GM19467 (cell line): ENCODE results near the gene GRAP2.
"Not testable (repeated sequence)": the region's sequence is repeated elsewhere in the genome, so short reads cannot be mapped to it uniquely, and the experiment has no call there.

Source experiments
- ATAC-seq: cut with Tn5 transposase; IDR thresholded peaks from one replicate; pipeline ENCODE4 v1.9.1; 2021; ENCODE audit warnings: mild to moderate bottlenecking, moderate library complexity; ENCODE audit not compliant: unreplicated experiment

GRAP2 gene

GRCh38 chr22:39942439-39943230 is 41.8 kb downstream of the GRAP2 start:
- ATAC-seq = no peak

- ATAC-seq = no peak
Observed at GRCh38 chr22:39943337-39943736, 42.5 kb downstream of the GRAP2 start.

- no peak for ATAC-seq
Observed at GRCh38 chr22:39943953-39944872, 43.3 kb downstream of the GRAP2 start.

GRCh38 chr22:39946126-39946502 is 45.2 kb downstream of the GRAP2 start:
- ATAC-seq = no peak

GRCh38 chr22:39946503-39947219 is 45.8 kb downstream of the GRAP2 start:
- no peak for ATAC-seq

GRCh38 chr22:39947220-39948216 is 46.6 kb downstream of the GRAP2 start:
- no peak for ATAC-seq

GRCh38 chr22:39949964-39950737 is 49.3 kb downstream of the GRAP2 start:
- ATAC-seq = no peak

GRCh38 chr22:39951603-39952293 is 50.9 kb downstream of the GRAP2 start:
- ATAC-seq = not testable (repeated sequence)

GRCh38 chr22:39952347-39952746 is 51.5 kb downstream of the GRAP2 start:
- ATAC-seq = no peak

- ATAC-seq = no peak
Observed at GRCh38 chr22:39953101-39953500, 52.2 kb downstream of the GRAP2 start.

GRCh38 chr22:39954584-39955055 is 53.7 kb downstream of the GRAP2 start:
- no peak for ATAC-seq

GRCh38 chr22:39955675-39956074 is 54.8 kb downstream of the GRAP2 start:
- ATAC-seq = no peak

- ATAC-seq = no peak
Observed at GRCh38 chr22:39956932-39957664, 56.2 kb downstream of the GRAP2 start.

- ATAC-seq = no peak
Observed at GRCh38 chr22:39958009-39958711, 57.3 kb downstream of the GRAP2 start.

- ATAC-seq = no peak
Observed at GRCh38 chr22:39958949-39959639, 58.2 kb downstream of the GRAP2 start.

GRCh38 chr22:39959640-39960447 is 59.0 kb downstream of the GRAP2 start, which contains the start of gene TMA7B:
Gene TMA7B, plus strand, starts transcription at chr22:39960397. Its CDS starts 3,978 bp downstream, at chr22:39964375.
- ATAC-seq = no peak
